AG04449 (cell line): ENCODE measurements around the gene KCNN2.

Experiments
- CTCF ChIA-PET: fragments of 350-600 bp; formaldehyde crosslinking; extraction: SDS; loops from one replicate; lab custom pipeline; 2021; ENCODE audit warnings: antibody characterized with exemption; lab: Yijun Ruan, JAX
- POLR2A ChIA-PET: fragments of 400-600, 350-600 bp; formaldehyde crosslinking; extraction: SDS; loops from one replicate; lab custom pipeline; 2020; ENCODE audit warnings: antibody characterized with exemption, inconsistent platforms; lab: Yijun Ruan, JAX
- DNase-seq: peaks from one replicate; pipeline ENCODE4 v3.0.0-alpha.2; 2010; ENCODE audit warnings: low read depth, low spot score
- H3K4me3 ChIP-seq: 2 replicates; pipeline ENCODE4 v1.5.1; 2011; ENCODE audit warnings: low read depth, mild to moderate bottlenecking, control low read depth, low read length
- CTCF ChIP-seq: IDR thresholded peaks from one replicate; pipeline ENCODE4 v1.5.1; 2011; ENCODE audit warnings: mild to moderate bottlenecking, moderate library complexity, low read length, control low read depth, inconsistent platforms; ENCODE audit not compliant: insufficient read depth; ENCODE audit errors: missing control alignments

Gene KCNN2

GRCh38 chr5:114363837-114364236, 2.0 kb downstream of the KCNN2 start:
- peak overlapping the region; percentile 65 for H3K4me3 ChIP-seq
- ChIA-PET CTCF (interaction anchor here (10.9 kb wide), 1 partner anchor 86 kb away, joined by 118 read pairs; no protein-coding TSS in a partner anchor), POLR2A (no interaction called here)
- no peak for TF ChIP-seq CTCF
- no peak for DNase-seq

- POLR2A ChIA-PET = no interaction called here
- DNase-seq = no peak
- no peak overlapping the region for H3K4me3 ChIP-seq
- no peak for TF ChIP-seq CTCF
- CTCF ChIA-PET = interaction anchor here (0.6 to 10.9 kb wide), 3 partner anchors 9 to 349 kb away, joined by 3 to 118 read pairs (median 4); no protein-coding TSS in a partner anchor
Observed at GRCh38 chr5:114367029-114367428, 5.2 kb downstream of the KCNN2 start.

GRCh38 chr5:114369680-114370417, 8.0 kb downstream of the KCNN2 start:
- POLR2A ChIA-PET = no interaction called here
- no peak for DNase-seq
- no peak overlapping the region for H3K4me3 ChIP-seq
- TF ChIP-seq CTCF = no peak
- CTCF ChIA-PET = interaction anchor here (1.0 to 1.5 kb wide), 2 partner anchors 10 to 691 kb away, joined by 4 read pairs; no protein-coding TSS in a partner anchor

- no peak for TF ChIP-seq CTCF
- no peak for DNase-seq
- ChIA-PET POLR2A (no interaction called here), CTCF (no interaction called here)
- no peak overlapping the region for H3K4me3 ChIP-seq
Observed at GRCh38 chr5:114377050-114377844, 15.4 kb downstream of the KCNN2 start.

- no peak for DNase-seq
- CTCF ChIA-PET = no interaction called here
- POLR2A ChIA-PET = no interaction called here
- H3K4me3 ChIP-seq = no peak overlapping the region
- TF ChIP-seq CTCF = no peak
Observed at GRCh38 chr5:114377946-114378345, 16.1 kb downstream of the KCNN2 start.

GRCh38 chr5:114380721-114381120, 18.9 kb downstream of the KCNN2 start:
- ChIA-PET POLR2A (no interaction called here), CTCF (no interaction called here)
- no peak for DNase-seq
- H3K4me3 ChIP-seq = no peak overlapping the region
- no peak for TF ChIP-seq CTCF
